ENCODE measurements around the gene HIVEP3. TPM values are rescaled to one million over a fixed set of nuclear protein-coding genes. Genes with fewer than 3 reads are reported as not detected.

The HIVEP3 gene
- total RNA-seq, 1 experiment from 2014 or later: 1.4 TPM

- DNase-seq: no peak
- Histone ChIP-seq H2BK120ac (ENCODE audit: low read depth, low read length, poor library complexity, severe bottlenecking) (no peak overlapping the region), H4K91ac (ENCODE audit: insufficient read length, low read depth, low read length) (no peak overlapping the region), H4K20me1 (ENCODE audit: control insufficient read depth, insufficient read depth, insufficient read length) (no peaks in the 10 kb centered on the region), H2BK15ac (ENCODE audit: low read depth, low read length) (no peak overlapping the region), H3K27me3 (ENCODE audit: insufficient read depth, low read length) (no peaks in the 10 kb centered on the region), H3K9me3 (ENCODE audit: control insufficient read depth, low read depth, low read length) (no peaks in the 10 kb centered on the region), H3K9ac (ENCODE audit: extremely low read depth, insufficient read length, low read length) (no peak overlapping the region), H3K79me2 (ENCODE audit: insufficient read depth, low read length) (no peaks in the 10 kb centered on the region), H3K79me1 (ENCODE audit: insufficient read depth, low read depth, low read length, poor library complexity, severe bottlenecking) (no peaks in the 10 kb centered on the region), H3K4me2 (ENCODE audit: insufficient read depth, insufficient read length, low read length) (no peak overlapping the region), H2BK20ac (ENCODE audit: low read depth, low read length, poor library complexity, severe bottlenecking) (no peak overlapping the region), H4K8ac (replicated peaks; ENCODE audit: insufficient read length, low read depth, low read length) (no peak overlapping the region), H3K4ac (ENCODE audit: low read depth, low read length) (no peak overlapping the region), H2AK5ac (ENCODE audit: insufficient read length, low read length) (no peak overlapping the region), H3T11ph (ENCODE audit: low read length) (no peak overlapping the region), H3K23ac (ENCODE audit: insufficient read length, low read depth, low read length) (no peak overlapping the region), H2AFZ (ENCODE audit: low read length) (no peak overlapping the region), H3K4me1 (ENCODE audit: insufficient read depth, low read length) (no peaks in the 10 kb centered on the region), H2BK5ac (ENCODE audit: insufficient read length, low read length) (no peak overlapping the region), H3K27ac (ENCODE audit: insufficient read length, low read depth, low read length) (no peak overlapping the region), H3K18ac (ENCODE audit: insufficient read length, low read depth, low read length) (no peak overlapping the region), H3K23me2 (ENCODE audit: insufficient read length, low read depth, low read length, poor library complexity, severe bottlenecking) (no peaks in the 10 kb centered on the region), H4K5ac (ENCODE audit: insufficient read length, low read depth, low read length) (no peak overlapping the region), H3K56ac (ENCODE audit: insufficient read length, low read depth, low read length) (no peak overlapping the region), H3K14ac (ENCODE audit: insufficient read depth, low read length) (no peak overlapping the region), H2BK12ac (ENCODE audit: insufficient read length, low read depth, low read length) (no peak overlapping the region)
- Mint-ChIP-seq H3K27me3 (ENCODE audit: low read depth) (peaks cover 26% of the 10 kb centered on the region), H3K9me3 (peaks cover 8% of the 10 kb centered on the region in 2 experiments; a peak in 4 of 5 replicates), H3K36me3 (ENCODE audit: insufficient read depth in 1 of 3, low read depth in 3 of 3) (no peaks in the 10 kb centered on the region), H3K4me1 (no peaks in the 10 kb centered on the region), H3K4me3 (no peak overlapping the region), H3K27ac (no peak overlapping the region)
- no peak for TF ChIP-seq CTCF (conservative IDR thresholded peaks at IDR 0.05)
- no CpG with 5 or more reads among the region's 5 CpGs for WGBS (ENCODE audit: extremely low coverage, insufficient read length, low lambda C conversion rate)
Measured at GRCh38 chr1:41535716-41536115, 383.0 kb downstream of the HIVEP3 start.

Measured in H9 (cell line).